Spleen (tissue), 7 donors: ENCODE measurements around the gene LRP2.

Experiments used
- POLR2A ChIP-seq, 3 donors: fragments of 450-650 bp; IDR thresholded peaks; one replicate each; pipeline ENCODE4 v1.5.1; 2017; ENCODE audit warnings: antibody characterized with exemption in 3 of 3, mild to moderate bottlenecking in 1 of 3
- TF ChIP-seq, protein P1 (sequence below), 11 experiments: fragments of 200-600 bp in 7 of 11; fragments of 450-650 bp in 4 of 11; sonication (generic) in 4 of 11; IDR thresholded peaks in 8 of 11; conservative IDR thresholded peaks in 3 of 11; 1 replicate in 7 of 11; 2 replicates in 4 of 11; pipeline versions ENCODE4 v1.4.0 to v1.8.0; 2016 to 2021; ENCODE audit warnings: antibody characterized with exemption in 11 of 11, inconsistent platforms in 4 of 11, mild to moderate bottlenecking in 1 of 11
- donor health status: DM: no; HTN: no; CAD: no; lungs with moderate emphysema.
- donor health status: DM: no; HTN: no; CAD: no.
- donor health status: DM: no; HTN: no; CAD: no.

DNA sequence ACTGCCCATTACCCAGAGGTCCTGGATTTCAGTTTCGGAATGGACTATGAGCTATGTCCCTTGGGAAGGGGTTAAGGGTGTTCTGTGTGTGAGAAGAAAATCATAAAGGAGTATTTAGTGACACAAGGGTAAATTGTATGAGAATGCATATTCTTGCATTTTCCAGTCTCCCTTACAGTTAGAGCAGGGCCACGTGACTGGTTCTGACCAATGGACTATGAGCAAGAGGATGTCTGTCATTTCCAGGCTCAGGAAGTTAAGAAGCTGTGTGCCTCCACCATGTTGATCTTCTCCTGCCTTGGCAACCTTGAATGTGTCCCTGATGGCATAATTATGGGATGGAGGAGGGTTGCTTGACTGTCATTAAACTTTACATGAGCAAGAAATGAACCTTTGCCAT is 198.0 kb downstream of the LRP2 start:
- no peak for TF ChIP-seq POLR2A (IDR thresholded peaks at IDR 0.05)
- TF ChIP-seq, protein P1, sequence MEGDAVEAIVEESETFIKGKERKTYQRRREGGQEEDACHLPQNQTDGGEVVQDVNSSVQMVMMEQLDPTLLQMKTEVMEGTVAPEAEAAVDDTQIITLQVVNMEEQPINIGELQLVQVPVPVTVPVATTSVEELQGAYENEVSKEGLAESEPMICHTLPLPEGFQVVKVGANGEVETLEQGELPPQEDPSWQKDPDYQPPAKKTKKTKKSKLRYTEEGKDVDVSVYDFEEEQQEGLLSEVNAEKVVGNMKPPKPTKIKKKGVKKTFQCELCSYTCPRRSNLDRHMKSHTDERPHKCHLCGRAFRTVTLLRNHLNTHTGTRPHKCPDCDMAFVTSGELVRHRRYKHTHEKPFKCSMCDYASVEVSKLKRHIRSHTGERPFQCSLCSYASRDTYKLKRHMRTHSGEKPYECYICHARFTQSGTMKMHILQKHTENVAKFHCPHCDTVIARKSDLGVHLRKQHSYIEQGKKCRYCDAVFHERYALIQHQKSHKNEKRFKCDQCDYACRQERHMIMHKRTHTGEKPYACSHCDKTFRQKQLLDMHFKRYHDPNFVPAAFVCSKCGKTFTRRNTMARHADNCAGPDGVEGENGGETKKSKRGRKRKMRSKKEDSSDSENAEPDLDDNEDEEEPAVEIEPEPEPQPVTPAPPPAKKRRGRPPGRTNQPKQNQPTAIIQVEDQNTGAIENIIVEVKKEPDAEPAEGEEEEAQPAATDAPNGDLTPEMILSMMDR (IDR thresholded peaks at IDR 0.05 in 8 of 11, conservative IDR thresholded peaks at IDR 0.05 in 3 of 11): no peak
